GM19240 (cell line): Measurements from ENCODE around the gene RPL3.

Experiments used
- DNase-seq: peaks from one replicate; pipeline ENCODE4 v3.0.0; 2011; ENCODE audit warnings: low spot score; ENCODE audit not compliant: insufficient read length

The RPL3 gene

GRCh38 chr22:39264349-39265038, 54.9 kb downstream of the RPL3 start:
- DNase-seq = no peak

- DNase-seq = no peak
Measured at GRCh38 chr22:39263626-39264348, 55.6 kb downstream of the RPL3 start.
